Measurements from ENCODE around the gene TMPRSS7.

GRCh38 chr3:112053229-112053628, 18.7 kb downstream of the TMPRSS7 start:
- no peak for TF ChIP-seq EZH2 (IDR thresholded peaks at IDR 0.05; ENCODE audit: borderline replicate concordance, low read length)
- no peak for TF ChIP-seq CTCF (conservative IDR thresholded peaks at IDR 0.05 in 1 of 2, IDR thresholded peaks at IDR 0.05 in 1 of 2; ENCODE audit: extremely low read depth in 1 of 2, insufficient read depth in 1 of 2, low read depth in 1 of 2, low read length in 2 of 2)

Measured in mammary epithelial cell (primary cell).